GM12878 (cell line): ENCODE measurements around the gene ZNF691. TPM values are rescaled to one million over a fixed set of nuclear protein-coding genes. Genes with fewer than 3 reads are reported as not detected.

Experiments used
- ATAC-seq: fragments of 200-7000 bp; cut with Tn5 transposase; 3 replicates; pipeline ENCODE4 v1.9.1; 2020; ENCODE audit warnings: mild to moderate bottlenecking, moderate library complexity
- BruUV-seq: library from RNA; stranded (reverse); fragments of 400-500 nt; replicated peaks from 2 replicates; lab custom pipeline; 2021; lab: Mats Ljungman, UMichigan
- CTCF ChIA-PET: fragments of 300-600 bp; sonication (Branson Sonifier 250); formaldehyde crosslinking; extraction: SDS; loops from one replicate; lab custom pipeline; 2021; ENCODE audit warnings: inconsistent platforms; lab: Yijun Ruan, JAX
- POLR2A ChIA-PET: fragments of 350-600 bp; formaldehyde crosslinking; extraction: SDS; loops from one replicate; lab custom pipeline; 2021; ENCODE audit warnings: inconsistent platforms; lab: Charles Lee
- RAD21 ChIA-PET: fragments of 300-600 bp; sonication (Branson Sonifier 250); formaldehyde crosslinking; loops from one replicate; lab custom pipeline; 2023; ENCODE audit warnings: antibody characterized with exemption; ENCODE audit not compliant: unreplicated experiment; lab: Charles Lee
- SMC1A ChIA-PET: fragments of 300-600 bp; sonication (Branson Sonifier 250); formaldehyde crosslinking; loops from one replicate; lab custom pipeline; 2023; ENCODE audit not compliant: unreplicated experiment, uncharacterized antibody; lab: Charles Lee
- DNase-seq: peaks from one replicate; pipeline ENCODE4 v3.0.0-alpha.2; 2011; ENCODE audit warnings: low read depth, low spot score
- FAIRE-seq: peaks from 3 replicates; lab custom pipeline; 2011; peaks lifted over from hg19 to GRCh38; lab: Jason Lieb, UNC
- H2AFZ ChIP-seq: 2 replicates; pipeline ENCODE4 v1.6.0; 2011; ENCODE audit warnings: low read depth, low read length, control low read depth; ENCODE audit not compliant: control insufficient read depth
- H3K27ac ChIP-seq: 2 replicates; pipeline ENCODE4 v1.5.1; 2011; ENCODE audit warnings: control low read depth; ENCODE audit not compliant: control insufficient read depth, insufficient read depth
- H3K27me3 ChIP-seq, 2 experiments: replicated peaks in 1 of 2; 2 replicates each; pipeline versions ENCODE4 v1.6.0 to v1.6.1; 2011; ENCODE audit warnings: low read length in 1 of 2; ENCODE audit not compliant: control insufficient read depth in 2 of 2, insufficient read depth in 2 of 2
- H3K36me3 ChIP-seq, 2 experiments: 2 replicates each; pipeline ENCODE4 v1.5.1; 2011; ENCODE audit warnings: low read length in 1 of 2; ENCODE audit not compliant: control insufficient read depth in 2 of 2, insufficient read depth in 2 of 2
- H3K4me1 ChIP-seq: 2 replicates; pipeline ENCODE4 v1.6.1; 2011; ENCODE audit warnings: mild to moderate bottlenecking, low read length, moderate library complexity, mixed read lengths; ENCODE audit not compliant: control insufficient read depth, insufficient read depth
- H3K4me2 ChIP-seq: 2 replicates; pipeline ENCODE4 v1.6.0; 2011; ENCODE audit warnings: control low read depth; ENCODE audit not compliant: control insufficient read depth, insufficient read depth
- H3K4me3 ChIP-seq: fragments of 200-600 bp; sonication (generic); 2 replicates; pipeline ENCODE4 v1.5.1; 2016
- H3K79me2 ChIP-seq: 2 replicates; pipeline ENCODE4 v1.6.0; 2011; ENCODE audit warnings: low read length; ENCODE audit not compliant: control insufficient read depth, insufficient read depth
- H3K9ac ChIP-seq: 2 replicates; pipeline ENCODE4 v1.8.0; 2011; ENCODE audit warnings: low read length, control low read depth, mixed read lengths; ENCODE audit not compliant: control insufficient read depth, insufficient read depth
- H3K9me3 ChIP-seq: replicated peaks from 3 replicates; pipeline ENCODE4 v1.5.1; 2011; ENCODE audit warnings: mild to moderate bottlenecking, low read length; ENCODE audit not compliant: control insufficient read depth, insufficient read depth
- H4K20me1 ChIP-seq: 2 replicates; pipeline ENCODE4 v1.6.0; 2011; ENCODE audit not compliant: control insufficient read depth, insufficient read depth
- ASH2L ChIP-seq: fragments of 300-600, 200-600 bp; sonication (generic); IDR thresholded peaks from 2 replicates; pipeline ENCODE4 v1.6.1; 2017; ENCODE audit warnings: low read depth, mild to moderate bottlenecking, borderline replicate concordance
- ATF3 ChIP-seq: IDR thresholded peaks from 2 replicates; pipeline ENCODE4 v1.6.1; 2011; ENCODE audit warnings: low read depth, mild to moderate bottlenecking, low read length, moderate library complexity, borderline replicate concordance; ENCODE audit errors: extremely low read depth
- BACH1 ChIP-seq: fragments of 450-650 bp; IDR thresholded peaks from 2 replicates; pipeline ENCODE4 v1.6.1; 2017; ENCODE audit warnings: mild to moderate bottlenecking, borderline replicate concordance
- CHD2 ChIP-seq: IDR thresholded peaks from 2 replicates; pipeline ENCODE4 v1.6.1; 2011; ENCODE audit warnings: low read depth, low read length, improper control_type of control experiment, borderline replicate concordance
- FOS ChIP-seq: IDR thresholded peaks from 3 replicates; pipeline ENCODE4 v1.6.1; 2011; ENCODE audit warnings: borderline replicate concordance; ENCODE audit not compliant: insufficient read length; ENCODE audit errors: extremely low read depth
- JUND ChIP-seq: IDR thresholded peaks from 2 replicates; pipeline ENCODE4 v1.6.1; 2012; ENCODE audit warnings: low read depth, mild to moderate bottlenecking, low read length, improper control_type of control experiment, moderate library complexity
- MAX ChIP-seq: IDR thresholded peaks from 2 replicates; pipeline ENCODE4 v1.6.1; 2012; ENCODE audit warnings: low read depth, low read length, improper control_type of control experiment
- NFYB ChIP-seq: IDR thresholded peaks from 2 replicates; pipeline ENCODE4 v1.6.1; 2011; ENCODE audit warnings: low read depth, mild to moderate bottlenecking, low read length, improper control_type of control experiment, moderate library complexity; ENCODE audit not compliant: insufficient read depth
- POLR2AphosphoS5 ChIP-seq: IDR thresholded peaks from 2 replicates; pipeline ENCODE4 v1.6.1; 2011; ENCODE audit warnings: mild to moderate bottlenecking, low read length, inconsistent platforms
- RELA ChIP-seq: fragments of 450-650 bp; IDR thresholded peaks from 2 replicates; pipeline ENCODE4 v1.8.0; 2014; ENCODE audit warnings: borderline replicate concordance; ENCODE audit not compliant: partially characterized antibody
- SUZ12 ChIP-seq: fragments of 200-600 bp; sonication (generic); IDR thresholded peaks from one replicate; pipeline ENCODE4 v1.6.1; 2018; ENCODE audit warnings: antibody characterized with exemption, mild to moderate bottlenecking; ENCODE audit not compliant: unreplicated experiment
- WRNIP1 ChIP-seq: IDR thresholded peaks from 2 replicates; pipeline ENCODE4 v1.6.1; 2011; ENCODE audit warnings: low read depth, low read length, improper control_type of control experiment, borderline replicate concordance
- ZZZ3 ChIP-seq: IDR thresholded peaks from 2 replicates; pipeline ENCODE4 v1.6.1; 2011; ENCODE audit warnings: low read depth; ENCODE audit not compliant: control insufficient read depth, insufficient read length
- WGBS: methylation state at CpG from one replicate; pipeline ENCODE4 v1.1.6; 2016; ENCODE audit warnings: low lambda C conversion rate; ENCODE audit not compliant: insufficient replicate concordance, insufficient coverage; ENCODE audit errors: missing lambda C conversion rate; 5-methylcytosine and 5-hydroxymethylcytosine counted together
- in situ Hi-C: fragments of 300-500 bp; cut with MboI; formaldehyde crosslinking; loops from 9 replicates; pipeline ENCODE4 v1.14.3; 2018; ENCODE audit warnings: mixed read lengths
- intact Hi-C: fragments of 100-400 bp; cut with micrococcal nuclease; formaldehyde crosslinking; loops from one replicate; pipeline ENCODE4 v1.14.2; 2022; ENCODE audit not compliant: unreplicated experiment
- polyA plus RNA-seq, 11 experiments: library from polyadenylated mRNA; depleted of rRNA in 4 of 11; unstranded in 6 of 11; stranded (reverse) in 5 of 11; fragments of >200 nt; fragmentation: Nextera tagmentation in 4 of 11; fragmentation: Illumina TruSeq in 1 of 11; extraction: Ambion mirVana in 4 of 11; extraction: Trizol in 1 of 11; gene quantifications; 1 replicate in 1 of 11; 2 replicates in 10 of 11; pipeline versions ENCODE4 v1.2.1 to v1.2.3, GENCODE V29; 2011 to 2016; ENCODE audit warnings: inconsistent platforms in 2 of 11, missing spikeins in 2 of 11, low read depth in 1 of 11
- total RNA-seq, 4 experiments: library from RNA; depleted of rRNA in 3 of 4; stranded (reverse); fragments of >200 nt in 3 of 4; fragmentation: Illumina TruSeq in 1 of 4; extraction: Trizol in 1 of 4; gene quantifications; 2 replicates each; pipeline versions ENCODE4 v1.2.1 to v1.2.3, GENCODE V29; 2013 to 2021
- TF ChIP-seq, protein P1 (sequence below): fragments of 450-650 bp; formaldehyde crosslinking; IDR thresholded peaks from 2 replicates; pipeline ENCODE4 v1.4.0; 2020; ENCODE audit warnings: mild to moderate bottlenecking, moderate library complexity

ZNF691 gene
- total and polyA plus RNA-seq, 10 of the 15 experiments (the other 5 are each of a cell fraction or from before 2014, with no cell fraction given), result 8.5 to 16.2 (median 12.2) TPM

GRCh38 chr1:42824481-42825035, 21.9 kb upstream of the ZNF691 start:
- no peaks in the 10 kb centered on the region for H3K36me3 ChIP-seq
- DNase-seq, result no peak
- in situ Hi-C loops (no loop called here), intact Hi-C loops (no loop called here)
- H3K9me3 ChIP-seq, result no peaks in the 10 kb centered on the region
- POLR2A ChIA-PET, result interaction anchor here (0.9 to 1.8 kb wide), 2 partner anchors 8 to 12 kb away, joined by 3 to 7 read pairs; no protein-coding TSS in a partner anchor
- BruUV-seq, result no TSS peak
- no peak for TF ChIP-seq ASH2L
- TF ChIP-seq, protein P1, sequence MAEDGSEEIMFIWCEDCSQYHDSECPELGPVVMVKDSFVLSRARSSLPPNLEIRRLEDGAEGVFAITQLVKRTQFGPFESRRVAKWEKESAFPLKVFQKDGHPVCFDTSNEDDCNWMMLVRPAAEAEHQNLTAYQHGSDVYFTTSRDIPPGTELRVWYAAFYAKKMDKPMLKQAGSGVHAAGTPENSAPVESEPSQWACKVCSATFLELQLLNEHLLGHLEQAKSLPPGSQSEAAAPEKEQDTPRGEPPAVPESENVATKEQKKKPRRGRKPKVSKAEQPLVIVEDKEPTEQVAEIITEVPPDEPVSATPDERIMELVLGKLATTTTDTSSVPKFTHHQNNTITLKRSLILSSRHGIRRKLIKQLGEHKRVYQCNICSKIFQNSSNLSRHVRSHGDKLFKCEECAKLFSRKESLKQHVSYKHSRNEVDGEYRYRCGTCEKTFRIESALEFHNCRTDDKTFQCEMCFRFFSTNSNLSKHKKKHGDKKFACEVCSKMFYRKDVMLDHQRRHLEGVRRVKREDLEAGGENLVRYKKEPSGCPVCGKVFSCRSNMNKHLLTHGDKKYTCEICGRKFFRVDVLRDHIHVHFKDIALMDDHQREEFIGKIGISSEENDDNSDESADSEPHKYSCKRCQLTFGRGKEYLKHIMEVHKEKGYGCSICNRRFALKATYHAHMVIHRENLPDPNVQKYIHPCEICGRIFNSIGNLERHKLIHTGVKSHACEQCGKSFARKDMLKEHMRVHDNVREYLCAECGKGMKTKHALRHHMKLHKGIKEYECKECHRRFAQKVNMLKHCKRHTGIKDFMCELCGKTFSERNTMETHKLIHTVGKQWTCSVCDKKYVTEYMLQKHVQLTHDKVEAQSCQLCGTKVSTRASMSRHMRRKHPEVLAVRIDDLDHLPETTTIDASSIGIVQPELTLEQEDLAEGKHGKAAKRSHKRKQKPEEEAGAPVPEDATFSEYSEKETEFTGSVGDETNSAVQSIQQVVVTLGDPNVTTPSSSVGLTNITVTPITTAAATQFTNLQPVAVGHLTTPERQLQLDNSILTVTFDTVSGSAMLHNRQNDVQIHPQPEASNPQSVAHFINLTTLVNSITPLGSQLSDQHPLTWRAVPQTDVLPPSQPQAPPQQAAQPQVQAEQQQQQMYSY (CRISPR knock-in tag), result no peak
- no peak for TF ChIP-seq RELA
- no peak for TF ChIP-seq WRNIP1
- TF ChIP-seq ATF3, result no peak
- TF ChIP-seq NFYB, result no peak
- TF ChIP-seq POLR2AphosphoS5, result no peak
- TF ChIP-seq CHD2, result no peak
- TF ChIP-seq ZZZ3, result no peak
- no peak for TF ChIP-seq JUND
- TF ChIP-seq FOS, result no peak
- TF ChIP-seq BACH1, result no peak
- TF ChIP-seq MAX, result no peak
- TF ChIP-seq SUZ12, result no peak
- H4K20me1 ChIP-seq, result no peaks in the 10 kb centered on the region
- no peak overlapping the region for H3K4me3 ChIP-seq
- no peaks in the 10 kb centered on the region for H3K4me1 ChIP-seq
- no peaks in the 10 kb centered on the region for H3K27me3 ChIP-seq
- SMC1A ChIA-PET, result interaction anchor here (2.8 kb wide), 1 partner anchor 21 kb away, joined by 13 read pairs; the partner anchor contains the start of gene ZNF691
- 100% methylated on average over 4 of the region's 4 CpGs for WGBS
- H3K79me2 ChIP-seq, result no peaks in the 10 kb centered on the region
- H2AFZ ChIP-seq, result no peak overlapping the region
- H3K27ac ChIP-seq, result no peak overlapping the region
- ATAC-seq, result no peak
- CTCF ChIA-PET, result interaction anchor here (1.3 to 2.2 kb wide), 2 partner anchors 21 to 249 kb away, joined by 4 to 10 read pairs; partner anchors contain the start of gene ZNF691
- RAD21 ChIA-PET, result no interaction called here
- H3K4me2 ChIP-seq, result no peak overlapping the region
- FAIRE-seq, result no peak
- no peak overlapping the region for H3K9ac ChIP-seq
